IMR-90 (cell line): Measurements from ENCODE around the gene VOPP1. TPM values are rescaled to one million over a fixed set of nuclear protein-coding genes. Genes with fewer than 3 reads are reported as not detected.

Source experiments
- ATAC-seq: fragments of 200-7000 bp; cut with Tn5 transposase; 2 replicates; pipeline ENCODE4 v1.9.1; 2020; ENCODE audit warnings: low read depth, mild to moderate bottlenecking, moderate library complexity
- BruUV-seq: library from RNA; stranded (reverse); fragments of 400-500 nt; replicated peaks from 2 replicates; lab custom pipeline; 2021; lab: Mats Ljungman, UMichigan
- CTCF ChIA-PET: fragments of 300-600 bp; formaldehyde crosslinking; extraction: SDS; loops from one replicate; lab custom pipeline; 2021; ENCODE audit warnings: antibody characterized with exemption; lab: Yijun Ruan, JAX
- POLR2A ChIA-PET: fragments of 300-600 bp; sonication (Branson Sonifier 250); formaldehyde crosslinking; loops from one replicate; lab custom pipeline; 2022; ENCODE audit warnings: antibody characterized with exemption; ENCODE audit not compliant: unreplicated experiment; lab: Charles Lee
- DNase-seq: peaks from one replicate; pipeline ENCODE4 v3.0.0; 2013
- H2AFZ ChIP-seq: replicated peaks from 2 replicates; pipeline ENCODE3; 2013; ENCODE audit warnings: low read length, mild to moderate bottlenecking; ENCODE audit not compliant: poor library complexity
- H2AK5ac ChIP-seq: 2 replicates; pipeline ENCODE4 v1.6.1; 2013; ENCODE audit warnings: low read depth, low read length, inconsistent platforms
- H2AK9ac ChIP-seq: replicated peaks from 2 replicates; pipeline ENCODE3; 2013; ENCODE audit warnings: mild to moderate bottlenecking, low read depth, low read length, moderate library complexity; ENCODE audit not compliant: poor library complexity
- H2BK120ac ChIP-seq: 2 replicates; pipeline ENCODE4 v1.6.1; 2013; ENCODE audit warnings: low read depth, low read length, inconsistent platforms
- H2BK15ac ChIP-seq: 3 replicates; pipeline ENCODE4 v1.6.1; 2013; ENCODE audit warnings: low read depth, low read length, inconsistent platforms
- H2BK20ac ChIP-seq: 2 replicates; pipeline ENCODE4 v1.6.1; 2013; ENCODE audit warnings: low read depth, mild to moderate bottlenecking, inconsistent platforms, low read length, moderate library complexity
- H2BK5ac ChIP-seq: 2 replicates; pipeline ENCODE4 v1.6.1; 2013; ENCODE audit warnings: mild to moderate bottlenecking, low read depth, low read length, inconsistent platforms; ENCODE audit not compliant: poor library complexity, severe bottlenecking
- H3K14ac ChIP-seq: replicated peaks from 2 replicates; pipeline ENCODE4 v1.6.1; 2013; ENCODE audit warnings: low read depth, low read length, inconsistent platforms
- H3K18ac ChIP-seq: 2 replicates; pipeline ENCODE4 v1.6.1; 2013; ENCODE audit warnings: low read depth, low read length, control low read depth
- H3K23ac ChIP-seq: 2 replicates; pipeline ENCODE4 v1.6.1; 2013; ENCODE audit warnings: low read depth, low read length, inconsistent platforms
- H3K27ac ChIP-seq: 2 replicates; pipeline ENCODE4 v1.5.1; 2013; ENCODE audit warnings: mild to moderate bottlenecking, control low read depth, low read length; ENCODE audit not compliant: insufficient read depth
- H3K27me3 ChIP-seq: 2 replicates; pipeline ENCODE4 v1.6.1; 2013; ENCODE audit warnings: low read length; ENCODE audit not compliant: control insufficient read depth, insufficient read depth
- H3K36me3 ChIP-seq: 2 replicates; pipeline ENCODE4 v1.6.1; 2013; ENCODE audit warnings: low read length, mixed read lengths; ENCODE audit not compliant: control insufficient read depth, insufficient read depth
- H3K4ac ChIP-seq: 2 replicates; pipeline ENCODE4 v1.6.1; 2013; ENCODE audit warnings: low read depth, low read length, inconsistent platforms
- H3K4me1 ChIP-seq: 2 replicates; pipeline ENCODE4 v1.6.1; 2013; ENCODE audit warnings: low read length, mixed read lengths; ENCODE audit not compliant: control insufficient read depth, insufficient read depth
- H3K4me2 ChIP-seq: 2 replicates; pipeline ENCODE4 v1.6.1; 2013; ENCODE audit warnings: low read depth, mild to moderate bottlenecking, control low read depth, low read length, moderate library complexity
- H3K4me3 ChIP-seq: 2 replicates; pipeline ENCODE4 v1.5.1; 2013; ENCODE audit warnings: low read depth, mild to moderate bottlenecking, control low read depth, low read length, moderate library complexity; ENCODE audit not compliant: insufficient read depth
- H3K56ac ChIP-seq: 2 replicates; pipeline ENCODE4 v1.6.1; 2013; ENCODE audit warnings: low read length, inconsistent platforms; ENCODE audit not compliant: insufficient read depth; ENCODE audit errors: extremely low read depth
- H3K79me1 ChIP-seq, 2 experiments: 2 replicates each; pipeline ENCODE4 v1.6.1; 2013; ENCODE audit warnings: low read length in 2 of 2, inconsistent platforms in 1 of 2, low read depth in 1 of 2
- H3K9ac ChIP-seq: 2 replicates; pipeline ENCODE4 v1.6.1; 2013; ENCODE audit warnings: low read depth, low read length, control low read depth
- H3K9me1 ChIP-seq: 2 replicates; pipeline ENCODE4 v1.6.1; 2013; ENCODE audit warnings: low read length, inconsistent platforms; ENCODE audit not compliant: insufficient read depth
- H3K9me3 ChIP-seq: 2 replicates; pipeline ENCODE4 v1.6.1; 2013; ENCODE audit warnings: low read length; ENCODE audit not compliant: control insufficient read depth, insufficient read depth
- H4K20me1 ChIP-seq: 2 replicates; pipeline ENCODE4 v1.6.1; 2013; ENCODE audit warnings: low read length, inconsistent platforms; ENCODE audit not compliant: insufficient read depth
- H4K5ac ChIP-seq: 2 replicates; pipeline ENCODE4 v1.6.1; 2013; ENCODE audit warnings: mild to moderate bottlenecking, low read depth, low read length, control low read depth
- H4K8ac ChIP-seq, 2 experiments: 2 replicates each; pipeline ENCODE4 v1.6.1; 2013; ENCODE audit warnings: low read depth in 2 of 2, low read length in 2 of 2, control low read depth in 1 of 2, inconsistent platforms in 1 of 2
- H4K91ac ChIP-seq: 2 replicates; pipeline ENCODE4 v1.6.1; 2013; ENCODE audit warnings: low read depth, low read length, inconsistent platforms; ENCODE audit not compliant: insufficient read depth
- FOS ChIP-seq: fragments of 150-350 bp; IDR thresholded peaks from 2 replicates; pipeline ENCODE4 v1.6.1; 2016; ENCODE audit warnings: low read depth, low read length
- MXI1 ChIP-seq: IDR thresholded peaks from 2 replicates; pipeline ENCODE4 v1.6.1; 2012; ENCODE audit warnings: low read depth, mild to moderate bottlenecking, low read length, moderate library complexity, borderline replicate concordance
- RCOR1 ChIP-seq: IDR thresholded peaks from 2 replicates; pipeline ENCODE4 v1.6.1; 2012; ENCODE audit warnings: mild to moderate bottlenecking, low read length, improper control_type of control experiment; ENCODE audit not compliant: insufficient replicate concordance
- WGBS, 2 experiments: methylation state at CpG; one replicate each; pipeline versions ENCODE4 v1.1.5 to v1.1.7; 2013; ENCODE audit warnings: missing lambda C conversion rate in 2 of 2; ENCODE audit not compliant: insufficient read length in 1 of 2; ENCODE audit errors: extremely low coverage in 2 of 2; 5-methylcytosine and 5-hydroxymethylcytosine counted together
- dilution Hi-C: fragments of 300-500 bp; cut with HindIII; formaldehyde crosslinking; loops from one replicate; pipeline ENCODE4 v1.14.3; 2018; ENCODE audit warnings: low sequenced_read_pairs; ENCODE audit not compliant: unreplicated experiment
- in situ Hi-C: fragments of 300-500 bp; cut with MboI; formaldehyde crosslinking; loops from 3 replicates; pipeline ENCODE4 v1.14.3; 2019; ENCODE audit warnings: low sequenced_read_pairs, inconsistent platforms, mixed read lengths
- intact Hi-C: fragments of 100-400 bp; cut with micrococcal nuclease; formaldehyde crosslinking; loops from 2 replicates; pipeline ENCODE4 v1.10.0; 2022
- polyA plus RNA-seq, 3 experiments: library from polyadenylated mRNA; depleted of rRNA; stranded (reverse); fragments of >200 nt; gene quantifications; 2 replicates each; pipeline ENCODE4 v1.2.3, GENCODE V29; 2012; ENCODE audit warnings: low replicate concordance in 1 of 3
- total RNA-seq: library from RNA; depleted of rRNA; stranded (reverse); fragments of >200 nt; gene quantifications from 2 replicates; pipeline ENCODE4 v1.2.3, GENCODE V29; 2012
- TF ChIP-seq, protein P1 (sequence below): fragments of 150-350 bp; IDR thresholded peaks from 2 replicates; pipeline ENCODE4 v1.6.1; 2016; ENCODE audit warnings: low read depth, mild to moderate bottlenecking, low read length, moderate library complexity, borderline replicate concordance

The VOPP1 gene
- total and polyA plus RNA-seq, 2 of the 4 experiments (the other 2 are of a cell fraction), result 60.2 to 94.5 TPM

DNA sequence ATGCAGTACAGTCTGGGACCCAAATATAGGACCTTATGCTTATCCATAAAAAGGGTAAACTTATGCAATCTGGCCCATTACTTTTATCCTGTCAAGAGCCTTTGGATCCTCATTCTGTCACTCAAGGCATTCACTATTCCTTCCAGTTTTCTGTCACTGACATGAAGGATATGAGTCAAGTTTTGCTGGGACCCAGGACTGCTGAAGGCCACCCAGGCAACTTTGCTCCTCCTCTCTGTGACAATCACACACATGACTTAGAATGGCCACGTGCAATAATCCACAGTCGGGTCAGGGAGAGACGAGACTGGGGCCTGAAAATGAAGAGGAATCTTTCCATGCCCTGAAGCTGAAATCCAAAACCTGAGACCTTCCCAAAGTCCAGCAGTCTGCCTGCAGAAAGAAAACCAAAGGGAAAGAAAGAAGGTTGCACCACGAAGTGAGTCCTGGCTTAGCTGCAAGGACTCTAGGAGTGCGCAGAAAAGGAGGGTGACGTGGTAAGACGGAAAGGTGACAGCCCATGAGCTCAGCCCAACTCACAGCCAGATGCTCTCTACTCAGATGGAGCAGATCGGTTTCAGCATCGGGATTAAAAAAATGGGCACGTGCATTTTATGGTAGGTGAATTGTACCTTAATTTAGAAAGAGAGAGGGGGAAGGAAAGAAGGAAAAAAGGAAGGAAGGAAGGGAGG is 67.2 kb downstream of the VOPP1 start:
- H4K5ac ChIP-seq, result no peak overlapping the region
- no peaks in the 10 kb centered on the region for H3K9me3 ChIP-seq
- WGBS, 2 experiments, result no CpG with 5 or more reads among the region's 10 CpGs
- no peak overlapping the region for H3K56ac ChIP-seq
- ChIA-PET POLR2A (no interaction called here), CTCF (no interaction called here)
- H3K4ac ChIP-seq, result peak overlapping the region; percentile 56
- in situ Hi-C loops (no loop called here), dilution Hi-C loops (no loop called here), intact Hi-C loops (no loop called here)
- H4K91ac ChIP-seq, result peak overlapping the region; percentile 61
- H3K36me3 ChIP-seq, result peaks cover 2% of the 10 kb centered on the region; the same call in 1 of the 2 replicates
- peak overlapping the region; percentile 33 for H2BK5ac ChIP-seq
- H2BK120ac ChIP-seq, result peak overlapping the region; percentile 57; the same call in 1 of the 2 replicates
- TF ChIP-seq, protein P1, sequence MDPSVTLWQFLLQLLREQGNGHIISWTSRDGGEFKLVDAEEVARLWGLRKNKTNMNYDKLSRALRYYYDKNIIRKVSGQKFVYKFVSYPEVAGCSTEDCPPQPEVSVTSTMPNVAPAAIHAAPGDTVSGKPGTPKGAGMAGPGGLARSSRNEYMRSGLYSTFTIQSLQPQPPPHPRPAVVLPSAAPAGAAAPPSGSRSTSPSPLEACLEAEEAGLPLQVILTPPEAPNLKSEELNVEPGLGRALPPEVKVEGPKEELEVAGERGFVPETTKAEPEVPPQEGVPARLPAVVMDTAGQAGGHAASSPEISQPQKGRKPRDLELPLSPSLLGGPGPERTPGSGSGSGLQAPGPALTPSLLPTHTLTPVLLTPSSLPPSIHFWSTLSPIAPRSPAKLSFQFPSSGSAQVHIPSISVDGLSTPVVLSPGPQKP, result no peak
- no peak for TF ChIP-seq RCOR1
- TF ChIP-seq FOS, result no peak
- TF ChIP-seq MXI1, result no peak
- H3K27me3 ChIP-seq, result no peaks in the 10 kb centered on the region
- no TSS peak for BruUV-seq
- ATAC-seq, result no peak
- H3K18ac ChIP-seq, result no peak overlapping the region
- no peak overlapping the region; the same call in 1 of the 3 replicates for H2BK15ac ChIP-seq
- peak overlapping the region; percentile 56; the same call in 1 of the 2 replicates for H2BK20ac ChIP-seq
- H4K20me1 ChIP-seq, result peaks cover 10% of the 10 kb centered on the region; the same call in 1 of the 2 replicates
- H3K4me2 ChIP-seq, result no peak overlapping the region
- no peak overlapping the region for H3K9ac ChIP-seq
- no peak overlapping the region for H2AK9ac ChIP-seq
- H3K4me3 ChIP-seq, result no peak overlapping the region
- H3K4me1 ChIP-seq, result peaks cover 17% of the 10 kb centered on the region
- DNase-seq, result no peak
- 0 out of 4 replicates have a peak overlapping the region, but pooled peaks of 1 of the 2 experiments have one; percentile 48 for H4K8ac ChIP-seq
- H3K9me1 ChIP-seq, result peaks cover 24% of the 10 kb centered on the region
- H2AK5ac ChIP-seq, result peak overlapping the region; percentile 78
- peak overlapping the region; percentile 0; the same call in 1 of the 2 replicates for H3K23ac ChIP-seq
- no peak overlapping the region; the same call in 1 of the 2 replicates for H3K27ac ChIP-seq
- peaks cover 45 to 79% of the 10 kb centered on the region in 2 experiments for H3K79me1 ChIP-seq
- peak overlapping the region; percentile 34 for H3K14ac ChIP-seq
- no peak overlapping the region for H2AFZ ChIP-seq
